Ovary (tissue), 3 donors: ENCODE data around the gene DNER.

Source experiments
- EP300 ChIP-seq: sonication (generic); formaldehyde crosslinking; IDR thresholded peaks from one replicate; pipeline ENCODE4 v1.6.1; 2017; ENCODE audit warnings: antibody characterized with exemption
- POLR2A ChIP-seq: fragments of 450-650 bp; IDR thresholded peaks from one replicate; pipeline ENCODE4 v1.6.1; 2017; ENCODE audit warnings: antibody characterized with exemption, mild to moderate bottlenecking, moderate library complexity
- TF ChIP-seq, protein P1 (sequence below), 3 donors: fragments of 450-650 bp in 2 of 3; fragments of 200-600 bp in 1 of 3; IDR thresholded peaks; one replicate each; pipeline versions ENCODE4 v1.5.1 to v1.8.0; 2016 to 2022; ENCODE audit warnings: antibody characterized with exemption in 3 of 3, mild to moderate bottlenecking in 1 of 3
- donor health status: DM: no; HTN: no; CAD: no.

DNA sequence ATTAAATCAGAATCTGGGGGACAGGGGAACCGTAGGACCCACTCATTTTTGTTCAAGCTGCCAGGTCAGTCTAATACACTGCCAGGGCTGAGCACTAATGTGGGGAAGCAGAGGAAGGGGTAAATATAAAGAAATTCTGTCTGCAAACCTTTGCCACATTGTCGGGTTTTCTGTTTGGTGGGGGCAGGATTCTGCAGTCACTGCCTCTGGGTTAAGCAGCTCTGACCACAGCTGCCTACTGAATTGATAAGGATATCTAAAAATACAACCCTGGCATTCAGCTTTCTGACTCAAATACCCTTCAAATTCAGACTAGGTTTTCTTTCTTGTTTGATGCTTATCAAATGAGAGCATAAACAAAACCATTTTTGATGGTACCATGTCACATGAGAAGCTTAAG is 6.0 kb downstream of the DNER start:
- TF ChIP-seq, protein P1, sequence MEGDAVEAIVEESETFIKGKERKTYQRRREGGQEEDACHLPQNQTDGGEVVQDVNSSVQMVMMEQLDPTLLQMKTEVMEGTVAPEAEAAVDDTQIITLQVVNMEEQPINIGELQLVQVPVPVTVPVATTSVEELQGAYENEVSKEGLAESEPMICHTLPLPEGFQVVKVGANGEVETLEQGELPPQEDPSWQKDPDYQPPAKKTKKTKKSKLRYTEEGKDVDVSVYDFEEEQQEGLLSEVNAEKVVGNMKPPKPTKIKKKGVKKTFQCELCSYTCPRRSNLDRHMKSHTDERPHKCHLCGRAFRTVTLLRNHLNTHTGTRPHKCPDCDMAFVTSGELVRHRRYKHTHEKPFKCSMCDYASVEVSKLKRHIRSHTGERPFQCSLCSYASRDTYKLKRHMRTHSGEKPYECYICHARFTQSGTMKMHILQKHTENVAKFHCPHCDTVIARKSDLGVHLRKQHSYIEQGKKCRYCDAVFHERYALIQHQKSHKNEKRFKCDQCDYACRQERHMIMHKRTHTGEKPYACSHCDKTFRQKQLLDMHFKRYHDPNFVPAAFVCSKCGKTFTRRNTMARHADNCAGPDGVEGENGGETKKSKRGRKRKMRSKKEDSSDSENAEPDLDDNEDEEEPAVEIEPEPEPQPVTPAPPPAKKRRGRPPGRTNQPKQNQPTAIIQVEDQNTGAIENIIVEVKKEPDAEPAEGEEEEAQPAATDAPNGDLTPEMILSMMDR (IDR thresholded peaks at IDR 0.05), result no peak
- no peak for TF ChIP-seq POLR2A
- TF ChIP-seq EP300, result no peak
